Body of pancreas (tissue), 4 donors: ENCODE results near the gene THADA. TPM values are rescaled to one million over a fixed set of nuclear protein-coding genes. Genes with fewer than 3 reads are reported as not detected.

Source experiments
- ATAC-seq: fragments of 150-250 bp; one replicate; pipeline ENCODE4 v1.9.1; 2016
- DNase-seq, 4 donors: peaks; one replicate each; pipeline ENCODE4 v3.0.0-alpha.2; 2019
- H3K27ac ChIP-seq, 4 donors: fragments of 200-600 bp; sonication (generic); 1 replicate in 3 of 4; 2 replicates in 1 of 4; pipeline versions ENCODE4 v1.5.1 to v1.6.1; 2016 to 2019; ENCODE audit warnings: mild to moderate bottlenecking in 1 of 4, mixed read lengths in 1 of 4, moderate library complexity in 1 of 4
- H3K27me3 ChIP-seq, 2 donors: fragments of 200-600 bp; sonication (generic); one replicate each; pipeline ENCODE4 v1.6.0; 2016; ENCODE audit warnings: mild to moderate bottlenecking in 1 of 2
- H3K36me3 ChIP-seq, 2 donors: fragments of 200-600 bp; sonication (generic); replicated peaks in 1 of 2; 2 replicates each; pipeline ENCODE4 v1.5.1; 2016; ENCODE audit warnings: low read depth in 2 of 2; ENCODE audit not compliant: insufficient read depth in 1 of 2
- H3K4me1 ChIP-seq: fragments of 200-600 bp; sonication (generic); one replicate; pipeline ENCODE4 v1.6.0; 2016
- H3K4me3 ChIP-seq, 2 donors: fragments of 200-600 bp; sonication (generic); 1 replicate in 1 of 2; 2 replicates in 1 of 2; pipeline ENCODE4 v1.5.1; 2016 to 2019
- H3K9me3 ChIP-seq, 3 donors: fragments of 200-600 bp; sonication (generic); 1 replicate in 2 of 3; 2 replicates in 1 of 3; pipeline ENCODE4 v1.5.1; 2016
- POLR2A ChIP-seq, 3 donors: fragments of 450-650 bp; IDR thresholded peaks; one replicate each; pipeline ENCODE4 v1.6.1; 2016; ENCODE audit warnings: antibody characterized with exemption in 3 of 3, mild to moderate bottlenecking in 2 of 3
- WGBS, 2 donors: methylation state at CpG; one replicate each; pipeline ENCODE4 v1.1.5; 2017; 5-methylcytosine and 5-hydroxymethylcytosine counted together
- intact Hi-C: fragments of 100-400 bp; cut with DNase I; formaldehyde crosslinking; loops from one replicate; pipeline ENCODE4 v1.15.1; 2023
- total RNA-seq, 2 donors: library from RNA; depleted of rRNA; stranded (reverse); fragments of >200 nt; gene quantifications; one replicate each; pipeline ENCODE4 v1.1.0, GENCODE V29; 2016
- TF ChIP-seq, protein P1 (sequence below), 7 experiments: fragments of 450-650 bp in 4 of 7; fragments of 200-600 bp in 3 of 7; sonication (generic) in 3 of 7; IDR thresholded peaks; one replicate each; pipeline ENCODE4 v1.5.1; 2016 to 2019; ENCODE audit warnings: antibody characterized with exemption in 7 of 7

THADA gene
- total RNA-seq, 2 donors from 2014 or later, result 27.5 to 41.9 TPM

DNA sequence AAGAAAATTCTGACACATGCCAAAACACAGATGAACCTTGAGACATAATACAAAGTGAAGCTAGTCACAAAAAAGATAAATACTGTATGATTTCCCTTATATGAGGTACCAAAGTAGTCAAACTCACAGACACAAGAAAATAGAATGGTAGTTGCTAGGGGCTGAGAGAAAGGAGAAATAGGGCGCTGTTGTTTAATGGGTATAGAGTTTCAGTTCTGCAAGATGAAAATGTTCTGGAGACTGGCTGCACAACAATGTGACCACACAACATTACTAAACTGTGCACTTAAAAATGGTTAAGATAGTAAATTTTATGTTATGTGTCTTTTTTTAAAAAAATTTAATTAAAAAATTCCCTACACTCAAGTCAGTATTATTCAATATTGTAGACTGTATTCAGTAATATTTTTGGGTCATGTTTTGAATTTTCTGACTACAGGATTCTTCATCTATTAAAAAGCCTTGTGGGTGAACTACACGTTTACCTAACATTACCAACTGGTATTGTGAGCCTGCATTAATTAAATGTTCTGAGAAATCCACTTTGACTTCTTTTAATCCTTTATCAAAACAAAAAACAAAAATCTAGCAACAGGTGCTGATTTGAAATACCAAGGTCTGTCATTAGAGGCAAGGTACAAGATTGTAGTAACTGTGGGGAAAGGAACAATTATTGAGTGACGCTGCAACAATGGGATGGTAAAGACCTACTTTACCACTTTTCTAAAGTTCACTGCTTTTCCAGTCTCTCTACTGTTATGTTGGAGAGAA is 228.6 kb downstream of the THADA start:
- ATAC-seq (no peak), DNase-seq (no peak)
- intact Hi-C loops, result no loop called here
- no peak overlapping the region for H3K27ac ChIP-seq
- no peaks in the 10 kb centered on the region for H3K36me3 ChIP-seq
- TF ChIP-seq, protein P1, sequence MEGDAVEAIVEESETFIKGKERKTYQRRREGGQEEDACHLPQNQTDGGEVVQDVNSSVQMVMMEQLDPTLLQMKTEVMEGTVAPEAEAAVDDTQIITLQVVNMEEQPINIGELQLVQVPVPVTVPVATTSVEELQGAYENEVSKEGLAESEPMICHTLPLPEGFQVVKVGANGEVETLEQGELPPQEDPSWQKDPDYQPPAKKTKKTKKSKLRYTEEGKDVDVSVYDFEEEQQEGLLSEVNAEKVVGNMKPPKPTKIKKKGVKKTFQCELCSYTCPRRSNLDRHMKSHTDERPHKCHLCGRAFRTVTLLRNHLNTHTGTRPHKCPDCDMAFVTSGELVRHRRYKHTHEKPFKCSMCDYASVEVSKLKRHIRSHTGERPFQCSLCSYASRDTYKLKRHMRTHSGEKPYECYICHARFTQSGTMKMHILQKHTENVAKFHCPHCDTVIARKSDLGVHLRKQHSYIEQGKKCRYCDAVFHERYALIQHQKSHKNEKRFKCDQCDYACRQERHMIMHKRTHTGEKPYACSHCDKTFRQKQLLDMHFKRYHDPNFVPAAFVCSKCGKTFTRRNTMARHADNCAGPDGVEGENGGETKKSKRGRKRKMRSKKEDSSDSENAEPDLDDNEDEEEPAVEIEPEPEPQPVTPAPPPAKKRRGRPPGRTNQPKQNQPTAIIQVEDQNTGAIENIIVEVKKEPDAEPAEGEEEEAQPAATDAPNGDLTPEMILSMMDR (IDR thresholded peaks at IDR 0.05), result no peak
- TF ChIP-seq POLR2A (IDR thresholded peaks at IDR 0.05), result no peak
- WGBS, 2 donors, result 92 to 94% methylated on average over 3 of the region's 3 CpGs
- no peaks in the 10 kb centered on the region for H3K27me3 ChIP-seq
- H3K4me3 ChIP-seq, result no peak overlapping the region
- H3K9me3 ChIP-seq, result no peaks in the 10 kb centered on the region
- peaks cover 23% of the 10 kb centered on the region for H3K4me1 ChIP-seq

DNA sequence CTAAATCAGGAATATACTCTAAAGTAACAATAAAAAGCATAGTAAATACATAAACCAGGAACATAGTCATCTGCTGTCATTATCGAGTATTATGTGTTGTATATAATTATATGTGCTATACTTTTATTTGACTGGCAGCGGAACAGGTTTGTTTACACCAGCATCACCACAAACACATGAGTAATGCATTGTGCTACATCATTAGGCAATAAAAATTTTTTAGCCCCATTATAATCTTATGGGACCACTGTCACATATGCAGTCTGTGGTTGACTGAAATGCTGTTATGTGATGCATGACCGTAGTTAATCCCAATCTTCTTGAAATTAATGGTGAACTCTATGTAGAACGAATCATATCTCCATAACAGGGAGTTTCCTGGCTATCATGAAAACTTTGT is 232.7 kb downstream of the THADA start:
- 86 to 93% methylated on average over 4 of the region's 4 CpGs for WGBS, 2 donors
- Histone ChIP-seq H3K9me3 (no peaks in the 10 kb centered on the region), H3K27ac (no peak overlapping the region), H3K4me1 (no peaks in the 10 kb centered on the region), H3K27me3 (no peaks in the 10 kb centered on the region), H3K36me3 (no peaks in the 10 kb centered on the region), H3K4me3 (no peak overlapping the region)
- TF ChIP-seq, protein P1 (IDR thresholded peaks at IDR 0.05), result no peak
- no peak for TF ChIP-seq POLR2A (IDR thresholded peaks at IDR 0.05)
- intact Hi-C loops, result no loop called here
- DNase-seq (no peak), ATAC-seq (no peak)

DNA sequence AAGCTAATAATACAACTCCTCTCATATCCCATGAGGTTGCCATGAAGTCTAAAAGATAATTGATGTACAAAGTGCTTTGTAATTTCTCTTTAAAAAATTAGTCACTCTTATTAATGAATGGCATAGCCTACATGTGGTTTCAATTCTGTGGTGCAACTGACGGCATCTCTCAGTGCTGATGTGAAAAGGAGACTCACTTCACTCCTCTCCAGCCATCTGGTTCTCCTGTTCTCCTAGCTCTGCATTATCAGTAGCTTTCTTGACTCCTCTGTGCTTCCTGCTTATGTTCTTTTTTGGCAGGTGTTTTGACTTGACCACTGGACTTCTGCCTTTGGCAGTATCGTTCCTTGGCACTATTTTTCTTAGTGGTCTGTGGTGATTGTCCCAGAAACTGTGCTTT is 234.6 kb downstream of the THADA start:
- ATAC-seq (no peak), DNase-seq (no peak)
- intact Hi-C loops, result no loop called here
- no peaks in the 10 kb centered on the region for H3K27me3 ChIP-seq
- no peak overlapping the region for H3K27ac ChIP-seq
- H3K9me3 ChIP-seq, result no peaks in the 10 kb centered on the region
- no peaks in the 10 kb centered on the region for H3K36me3 ChIP-seq
- H3K4me3 ChIP-seq, result no peak overlapping the region
- peaks cover 2% of the 10 kb centered on the region for H3K4me1 ChIP-seq
- TF ChIP-seq, protein P1 (IDR thresholded peaks at IDR 0.05), result no peak
- no peak for TF ChIP-seq POLR2A (IDR thresholded peaks at IDR 0.05)
- 79 to 89% methylated on average over 2 of the region's 2 CpGs for WGBS, 2 donors

DNA sequence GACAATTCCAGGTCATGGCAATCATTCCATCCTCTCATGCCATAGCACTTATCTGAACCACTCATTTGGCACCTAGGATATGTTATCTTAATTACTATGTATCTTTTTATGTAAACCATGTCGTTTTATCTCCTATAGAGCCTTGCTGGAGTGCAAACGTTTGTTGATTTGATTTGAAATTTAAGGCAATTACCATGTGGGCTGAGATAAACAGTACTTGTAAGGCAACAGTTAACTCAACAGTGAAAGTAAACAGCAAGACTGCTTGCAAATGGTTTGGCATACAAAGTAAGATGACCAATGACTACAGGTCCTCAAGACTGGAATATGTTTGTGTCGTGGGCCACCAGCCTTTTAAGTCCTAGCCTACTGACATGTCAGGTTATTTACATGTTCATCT is 235.7 kb downstream of the THADA start:
- Histone ChIP-seq H3K4me3 (no peak overlapping the region), H3K4me1 (peaks cover 11% of the 10 kb centered on the region), H3K27ac (no peak overlapping the region), H3K9me3 (no peaks in the 10 kb centered on the region), H3K36me3 (no peaks in the 10 kb centered on the region), H3K27me3 (no peaks in the 10 kb centered on the region)
- intact Hi-C loops, result no loop called here
- ATAC-seq (no peak), DNase-seq (no peak)
- TF ChIP-seq POLR2A (IDR thresholded peaks at IDR 0.05), result no peak
- TF ChIP-seq, protein P1 (IDR thresholded peaks at IDR 0.05), result no peak
- 47 to 53% methylated on average over 3 of the region's 3 CpGs for WGBS, 2 donors
